Activated T-helper 9 cell treated with anti-CD3 and anti-CD28 coated beads, Interleukin-2, amount 50 U/mL, for 16 hours (primary cell): ENCODE data around the gene COQ10B.

ENCODE experiments used
- DNase-seq: peaks from one replicate; pipeline ENCODE4 v3.0.0-alpha.2; 2020; ENCODE audit warnings: low read depth

COQ10B gene

GRCh38 chr2:197500503-197501131 lies 47.3 kb downstream of the COQ10B start:
- DNase-seq, result no peak

- no peak for DNase-seq
These were observed 48.8 kb downstream of the COQ10B start for GRCh38 chr2:197502201-197502600.

DNA sequence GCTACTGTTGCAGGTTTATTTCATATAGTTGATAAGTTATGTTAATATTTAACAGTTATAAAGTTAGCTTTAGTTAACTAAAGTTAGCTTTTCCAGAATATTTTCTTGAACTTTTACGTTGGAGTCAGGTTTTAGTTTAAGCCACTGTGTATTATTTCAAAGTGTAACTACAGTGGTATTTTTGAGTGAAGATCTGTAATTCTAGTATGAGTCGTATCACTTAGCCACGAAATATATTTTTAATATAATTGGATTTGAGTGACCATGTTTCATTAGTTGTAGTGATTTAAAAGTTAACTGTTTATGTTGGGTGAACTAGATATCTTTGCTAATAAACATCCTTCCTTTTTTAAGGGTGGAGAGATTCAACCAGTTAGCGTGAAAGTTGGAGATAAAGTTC lies 49.3 kb downstream of the COQ10B start:
- no peak for DNase-seq

GRCh38 chr2:197504000-197504399 lies 50.6 kb downstream of the COQ10B start:
- no peak for DNase-seq

DNA sequence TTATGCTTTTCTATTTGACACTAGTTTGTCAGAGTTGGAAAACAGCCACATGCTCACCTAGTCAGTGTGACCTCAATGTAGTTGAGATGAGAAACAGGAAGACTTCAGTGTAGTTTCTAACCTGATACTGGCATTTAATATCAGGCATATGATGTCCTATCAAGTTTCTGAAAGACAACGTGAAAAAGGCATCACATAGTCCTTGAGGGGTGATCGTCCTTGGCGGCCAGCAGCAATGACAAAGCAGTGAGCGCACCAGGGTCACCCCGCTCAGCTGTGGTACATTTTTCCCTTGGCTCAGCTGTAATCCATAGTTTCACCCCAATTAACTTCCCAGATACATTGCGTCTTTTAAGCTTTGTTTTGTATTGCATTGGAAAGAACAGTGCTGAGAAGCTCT lies 51.2 kb downstream of the COQ10B start:
- DNase-seq, result no peak

DNA sequence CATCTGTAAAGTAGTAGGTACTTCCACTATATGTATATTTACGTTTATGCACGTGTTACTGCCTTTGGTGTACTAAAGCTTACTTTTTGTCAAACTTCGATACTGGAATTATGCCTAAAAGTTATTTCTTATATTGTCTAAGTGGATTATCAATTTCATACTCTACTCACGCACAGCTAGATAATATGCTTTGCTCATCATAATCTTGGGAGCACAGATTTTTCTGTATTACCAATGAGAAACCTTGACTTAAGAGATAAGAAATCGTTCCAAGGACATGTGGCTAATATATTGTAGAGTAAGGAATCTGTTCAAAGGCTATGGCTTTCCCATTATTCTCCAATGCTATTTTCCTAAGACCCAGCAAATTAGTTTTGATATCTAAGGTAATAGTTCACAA lies 53.3 kb downstream of the COQ10B start:
- DNase-seq, result no peak

DNA sequence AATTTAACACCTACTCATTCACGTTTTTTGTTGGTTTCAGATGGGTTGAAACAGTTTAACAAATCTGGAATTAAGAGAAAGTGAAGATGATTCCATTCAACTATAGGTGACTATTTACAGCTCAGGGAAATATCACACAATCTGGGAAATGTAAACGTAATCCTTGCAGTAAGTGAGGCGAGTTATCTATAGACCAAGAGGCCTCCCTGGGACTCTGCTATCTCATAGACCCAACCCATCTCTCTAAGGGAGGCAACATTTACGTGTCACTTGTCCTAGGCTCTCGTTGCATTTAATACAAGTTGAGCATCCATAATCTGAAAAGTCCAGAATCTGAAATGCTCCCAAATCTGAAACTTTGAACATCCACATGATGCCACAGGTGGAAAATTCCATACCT lies 60.6 kb downstream of the COQ10B start:
- DNase-seq, result no peak

DNA sequence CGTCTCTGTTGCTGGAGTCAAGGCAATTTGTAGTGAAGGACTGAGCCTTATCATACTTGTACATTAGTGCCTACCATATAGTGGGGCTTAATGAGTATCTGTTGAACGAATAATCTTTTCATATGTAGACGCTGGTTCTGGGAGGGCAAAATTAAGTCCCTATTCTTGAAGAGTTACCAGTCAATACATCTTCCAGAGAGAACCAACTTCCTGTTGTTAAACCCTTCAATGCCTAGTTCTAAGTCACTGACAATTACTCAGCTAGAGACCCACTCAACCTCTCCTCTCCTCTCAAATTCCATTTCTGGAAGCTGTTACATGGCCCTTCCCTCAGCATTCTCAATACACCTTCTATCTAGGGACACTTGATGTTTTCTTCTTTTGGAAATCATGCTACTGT lies 61.4 kb downstream of the COQ10B start:
- no peak for DNase-seq

DNA sequence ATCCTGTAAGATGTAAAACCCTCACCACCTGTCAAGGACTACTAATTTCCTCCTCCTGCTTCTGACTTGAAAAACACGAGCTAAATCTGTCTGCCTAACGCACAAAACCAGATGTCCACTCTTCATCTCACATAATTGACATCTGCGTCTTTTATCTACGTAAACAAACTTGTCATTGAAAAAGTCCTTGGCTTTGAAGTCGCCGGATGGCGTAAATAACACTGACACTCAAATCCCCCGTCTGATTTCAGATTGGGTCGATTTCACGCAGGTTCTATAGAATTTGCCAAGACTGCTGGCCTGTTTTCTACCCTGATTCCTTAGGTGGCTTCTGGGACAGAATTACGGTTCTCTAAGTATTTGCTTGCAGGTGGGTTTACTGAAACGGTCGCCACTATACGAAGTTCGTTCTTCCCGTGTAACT lies 62.0 kb downstream of the COQ10B start:
- DNase-seq, result no peak

DNA sequence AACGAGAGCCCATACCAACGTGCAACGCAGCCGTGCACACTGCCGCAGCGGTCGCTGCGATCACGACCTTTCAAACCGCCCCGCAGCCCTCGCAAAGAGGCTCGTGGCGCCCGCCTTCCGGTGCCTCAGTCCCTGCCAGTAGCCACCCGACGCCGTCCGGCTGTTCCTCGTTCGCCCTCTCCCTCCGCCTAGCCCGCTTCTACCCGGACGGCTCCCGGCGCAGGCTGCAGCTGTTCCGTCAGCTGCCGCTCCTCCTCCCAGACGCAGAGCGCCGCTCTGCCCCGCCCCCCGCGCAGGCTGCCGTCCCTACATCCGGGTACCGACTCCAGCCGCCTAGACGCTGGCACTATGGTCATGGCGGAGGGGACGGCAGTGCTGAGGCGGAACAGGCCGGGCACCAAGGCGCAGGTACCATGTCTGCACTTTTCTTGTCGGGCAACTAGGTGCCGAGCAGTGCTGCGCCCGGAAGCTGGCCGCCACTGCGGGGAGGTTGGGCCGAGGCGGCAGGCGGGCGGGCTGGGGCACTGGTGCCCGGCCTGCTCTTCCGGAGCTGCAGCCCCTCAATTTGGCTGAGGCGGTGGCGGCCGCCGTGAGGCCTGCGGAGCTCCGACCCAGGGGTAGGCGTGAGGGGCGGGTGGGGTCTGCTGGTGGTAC lies 62.5 kb downstream of the COQ10B start, which contains the start of gene MOB4:
Gene MOB4, plus strand, starts transcription at position 328 of the 654 bp plus-strand sequence. Its CDS starts 21 bp downstream, at position 349.
- peak; percentile 90 for DNase-seq

DNA sequence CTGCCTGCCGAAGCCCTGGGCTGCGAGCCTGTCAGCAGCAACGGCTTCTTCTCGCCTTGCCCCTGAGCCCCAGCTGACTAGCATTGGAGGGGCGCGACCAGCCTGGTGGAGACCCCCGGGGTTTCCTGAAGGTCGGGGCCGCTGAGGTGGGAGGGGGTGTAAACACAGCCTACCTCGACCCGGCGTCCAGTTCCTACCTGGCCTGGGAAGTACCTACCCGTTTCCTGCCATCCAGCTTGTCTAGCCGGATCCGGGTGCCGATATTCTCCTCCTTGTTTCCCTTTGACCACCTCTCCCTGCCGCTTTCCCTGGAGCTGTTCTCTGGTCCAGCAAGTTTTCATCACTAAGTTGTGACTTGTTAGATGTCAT lies 63.0 kb downstream of the COQ10B start:
- DNase-seq, result no peak

- DNase-seq, result no peak
These were observed 63.8 kb downstream of the COQ10B start for GRCh38 chr2:197517150-197517549.
